ENCODE results near the gene PKLR. TPM values are rescaled to one million over a fixed set of nuclear protein-coding genes. Genes with fewer than 3 reads are reported as not detected.
A peak's percentile ranks its signal among the peaks of the same experiment; 100 is the strongest.
"Not testable (repeated sequence)": the region's sequence is repeated elsewhere in the genome, so short reads cannot be mapped to it uniquely, and the experiment has no call there.

PKLR gene
- not detected for total RNA-seq

GRCh38 chr1:155301342-155301841, at the start of gene PKLR:
TSS of gene PKLR (minus strand) at chr1:155301438. CDS start at chr1:155301395, 43 bp downstream.
- no peak for DNase-seq
- no peaks in the 10 kb centered on the region for H3K36me3 Mint-ChIP-seq
- no peak within 1 kb of the TSS for H3K4me3 Mint-ChIP-seq
- no peak within 1 kb of the TSS for H3K27ac Mint-ChIP-seq
- no peaks in the 10 kb centered on the region for H3K4me1 Mint-ChIP-seq
- no peaks in the 10 kb centered on the region for H3K9me3 Mint-ChIP-seq
- peaks cover 22% of the 10 kb centered on the region for H3K27me3 Mint-ChIP-seq

GRCh38 chr1:155342842-155343241, 41.6 kb upstream of the PKLR start:
- Mint-ChIP-seq H3K27ac (no peak overlapping the region), H3K4me3 (no peak overlapping the region), H3K4me1 (peaks cover 3% of the 10 kb centered on the region), H3K36me3 (peaks cover 17% of the 10 kb centered on the region), H3K27me3 (no peaks in the 10 kb centered on the region), H3K9me3 (no peaks in the 10 kb centered on the region)
- no peak for DNase-seq

- peaks cover 7% of the 10 kb centered on the region for H3K4me1 Mint-ChIP-seq
- DNase-seq = no peak
- H3K9me3 Mint-ChIP-seq = no peaks in the 10 kb centered on the region
- H3K27ac Mint-ChIP-seq = no peak overlapping the region
- H3K27me3 Mint-ChIP-seq = no peaks in the 10 kb centered on the region
- H3K4me3 Mint-ChIP-seq = no peak overlapping the region
- peaks cover 18% of the 10 kb centered on the region for H3K36me3 Mint-ChIP-seq
Measured at GRCh38 chr1:155339515-155340097, 38.4 kb upstream of the PKLR start.

- H3K4me3 Mint-ChIP-seq = no peak overlapping the region
- H3K9me3 Mint-ChIP-seq = no peaks in the 10 kb centered on the region
- no peak for DNase-seq
- no peaks in the 10 kb centered on the region for H3K27me3 Mint-ChIP-seq
- peaks cover 20% of the 10 kb centered on the region for H3K36me3 Mint-ChIP-seq
- H3K27ac Mint-ChIP-seq = no peak overlapping the region
- H3K4me1 Mint-ChIP-seq = peaks cover 7% of the 10 kb centered on the region
Measured at GRCh38 chr1:155334962-155335361, 33.7 kb upstream of the PKLR start.

- Mint-ChIP-seq H3K4me3 (no peak overlapping the region), H3K27me3 (no peaks in the 10 kb centered on the region), H3K4me1 (peaks cover 8% of the 10 kb centered on the region), H3K9me3 (no peaks in the 10 kb centered on the region), H3K36me3 (peaks cover 21% of the 10 kb centered on the region), H3K27ac (peak overlapping the region; percentile 13)
- no peak for DNase-seq
Measured at GRCh38 chr1:155329980-155330598, 28.9 kb upstream of the PKLR start.

- H3K27me3 Mint-ChIP-seq = not testable (repeated sequence)
- H3K27ac Mint-ChIP-seq = peak overlapping the region; percentile 56
Measured at GRCh38 chr1:155328856-155329255, 27.6 kb upstream of the PKLR start.

GRCh38 chr1:155327981-155328380, 26.7 kb upstream of the PKLR start:
- no peaks in the 10 kb centered on the region for H3K9me3 Mint-ChIP-seq
- H3K36me3 Mint-ChIP-seq = peaks cover 17% of the 10 kb centered on the region
- no peak overlapping the region for H3K4me3 Mint-ChIP-seq
- H3K27me3 Mint-ChIP-seq = no peaks in the 10 kb centered on the region
- DNase-seq = no peak
- peak overlapping the region; percentile 29 for H3K27ac Mint-ChIP-seq
- H3K4me1 Mint-ChIP-seq = peaks cover 9% of the 10 kb centered on the region

More at GRCh38 chr1:155328856-155329255, 27.6 kb upstream of the PKLR start:
- not testable (repeated sequence) for H3K4me1 Mint-ChIP-seq, H3K4me3 Mint-ChIP-seq, H3K9me3 Mint-ChIP-seq, DNase-seq
- H3K36me3 Mint-ChIP-seq = peaks cover 21% of the 10 kb centered on the region

GRCh38 chr1:155326631-155327037, 25.4 kb upstream of the PKLR start:
- H3K27ac Mint-ChIP-seq = no peak overlapping the region
- H3K4me3 Mint-ChIP-seq = no peak overlapping the region
- peaks cover 13% of the 10 kb centered on the region for H3K4me1 Mint-ChIP-seq
- DNase-seq = no peak
- H3K36me3 Mint-ChIP-seq = peaks cover 17% of the 10 kb centered on the region
- no peaks in the 10 kb centered on the region for H3K9me3 Mint-ChIP-seq
- no peaks in the 10 kb centered on the region for H3K27me3 Mint-ChIP-seq

- peaks cover 17% of the 10 kb centered on the region for H3K4me1 Mint-ChIP-seq
Measured at GRCh38 chr1:155326020-155326526, 24.8 kb upstream of the PKLR start.

GRCh38 chr1:155325603-155325893, 24.3 kb upstream of the PKLR start:
- Mint-ChIP-seq H3K36me3 (peaks cover 9% of the 10 kb centered on the region), H3K9me3 (no peaks in the 10 kb centered on the region), H3K4me1 (peaks cover 20% of the 10 kb centered on the region), H3K27me3 (no peaks in the 10 kb centered on the region), H3K27ac (no peak overlapping the region), H3K4me3 (peak overlapping the region; percentile 57)
- DNase-seq = no peak

More at GRCh38 chr1:155326020-155326526, 24.8 kb upstream of the PKLR start:
- Mint-ChIP-seq H3K27me3 (no peaks in the 10 kb centered on the region), H3K27ac (no peak overlapping the region), H3K36me3 (peaks cover 13% of the 10 kb centered on the region), H3K4me3 (peak overlapping the region; percentile 55), H3K9me3 (no peaks in the 10 kb centered on the region)
- DNase-seq = no peak

- no peaks in the 10 kb centered on the region for H3K27me3 Mint-ChIP-seq
- peaks cover 15% of the 10 kb centered on the region for H3K36me3 Mint-ChIP-seq
- peaks cover 26% of the 10 kb centered on the region for H3K4me1 Mint-ChIP-seq
- peak; percentile 35 for DNase-seq
- peak overlapping the region; percentile 83 for H3K4me3 Mint-ChIP-seq
- no peak overlapping the region for H3K27ac Mint-ChIP-seq
- no peaks in the 10 kb centered on the region for H3K9me3 Mint-ChIP-seq
Measured at GRCh38 chr1:155324717-155325602, 23.7 kb upstream of the PKLR start.

- H3K4me3 Mint-ChIP-seq = peak overlapping the region; percentile 83
- DNase-seq = peak; percentile 94
- H3K36me3 Mint-ChIP-seq = peaks cover 20% of the 10 kb centered on the region
- peak overlapping the region; percentile 74 for H3K27ac Mint-ChIP-seq
- H3K4me1 Mint-ChIP-seq = peaks cover 27% of the 10 kb centered on the region
- H3K27me3 Mint-ChIP-seq = no peaks in the 10 kb centered on the region
- no peaks in the 10 kb centered on the region for H3K9me3 Mint-ChIP-seq
Measured at GRCh38 chr1:155324037-155324716, 22.9 kb upstream of the PKLR start.

- no peaks in the 10 kb centered on the region for H3K9me3 Mint-ChIP-seq
Measured at GRCh38 chr1:155323729-155324036, 22.4 kb upstream of the PKLR start.

GRCh38 chr1:155322953-155323728, 21.9 kb upstream of the PKLR start:
- H3K4me3 Mint-ChIP-seq = peak overlapping the region; percentile 83
- H3K4me1 Mint-ChIP-seq = peaks cover 27% of the 10 kb centered on the region
- H3K27me3 Mint-ChIP-seq = no peaks in the 10 kb centered on the region
- H3K9me3 Mint-ChIP-seq = no peaks in the 10 kb centered on the region
- H3K27ac Mint-ChIP-seq = peak overlapping the region; percentile 74
- peaks cover 22% of the 10 kb centered on the region for H3K36me3 Mint-ChIP-seq
- DNase-seq = peak; percentile 90

More at GRCh38 chr1:155323729-155324036, 22.4 kb upstream of the PKLR start:
- peaks cover 27% of the 10 kb centered on the region for H3K4me1 Mint-ChIP-seq
- DNase-seq = peak; percentile 88
- H3K36me3 Mint-ChIP-seq = peaks cover 24% of the 10 kb centered on the region
- peak overlapping the region; percentile 74 for H3K27ac Mint-ChIP-seq
- peak overlapping the region; percentile 83 for H3K4me3 Mint-ChIP-seq
- H3K27me3 Mint-ChIP-seq = no peaks in the 10 kb centered on the region
